ENCODE results near the gene VARS1. TPM values are rescaled to one million over a fixed set of nuclear protein-coding genes. Genes with fewer than 3 reads are reported as not detected.

Gene VARS1
- total and polyA plus RNA-seq, 2 of the 8 experiments (the other 6 are each of a cell fraction or from before 2014, with no cell fraction given), result 53.5 to 162 TPM

- TF ChIP-seq CHD7 (IDR thresholded peaks at IDR 0.05; ENCODE audit: insufficient replicate concordance, low read length) (no peak), KDM5A (IDR thresholded peaks at IDR 0.05; ENCODE audit: low read length) (no peak), TAF1 (IDR thresholded peaks at IDR 0.05; ENCODE audit: low read depth, low read length) (no peak), TAF7 (optimal IDR thresholded peaks at IDR 0.05; ENCODE audit: borderline replicate concordance, low read depth, low read length) (no peak), RBBP5 (IDR thresholded peaks at IDR 0.05; ENCODE audit: borderline replicate concordance, low read depth, low read length) (no peak), POLR2AphosphoS5 (IDR thresholded peaks at IDR 0.05; ENCODE audit: low read depth, low read length) (no peak), MAX (IDR thresholded peaks at IDR 0.05) (no peak), SP2 (IDR thresholded peaks at IDR 0.05; ENCODE audit: low read length) (no peak), HDAC2 (IDR thresholded peaks at IDR 0.05; ENCODE audit: borderline replicate concordance in 1 of 2, low read depth in 2 of 2, low read length in 2 of 2) (no peak)
Observed at GRCh38 chr6:31762878-31763618, 32.5 kb downstream of the VARS1 start (continued).
